ENCODE measurements around the gene SLC44A3.

DNA sequence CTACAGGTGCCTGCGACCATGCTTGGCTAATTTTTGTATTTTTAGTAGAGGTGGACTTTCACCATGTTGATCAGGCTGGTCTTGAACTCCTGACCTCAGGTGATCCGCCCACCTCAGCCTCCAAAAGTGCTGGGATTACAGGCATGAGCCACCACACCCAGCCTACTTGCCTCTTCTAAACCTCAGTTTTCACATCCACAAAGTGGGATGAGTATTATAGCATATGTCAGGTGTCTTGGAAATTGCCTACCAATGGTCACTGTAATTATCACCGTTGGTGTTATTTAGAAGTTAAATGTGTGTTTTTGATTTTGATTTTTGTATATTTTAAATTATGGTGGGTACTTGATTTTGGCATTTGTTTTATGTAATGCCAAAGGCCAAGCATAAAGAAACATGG, 36.7 kb downstream of the SLC44A3 start:
- TF ChIP-seq, protein P1, sequence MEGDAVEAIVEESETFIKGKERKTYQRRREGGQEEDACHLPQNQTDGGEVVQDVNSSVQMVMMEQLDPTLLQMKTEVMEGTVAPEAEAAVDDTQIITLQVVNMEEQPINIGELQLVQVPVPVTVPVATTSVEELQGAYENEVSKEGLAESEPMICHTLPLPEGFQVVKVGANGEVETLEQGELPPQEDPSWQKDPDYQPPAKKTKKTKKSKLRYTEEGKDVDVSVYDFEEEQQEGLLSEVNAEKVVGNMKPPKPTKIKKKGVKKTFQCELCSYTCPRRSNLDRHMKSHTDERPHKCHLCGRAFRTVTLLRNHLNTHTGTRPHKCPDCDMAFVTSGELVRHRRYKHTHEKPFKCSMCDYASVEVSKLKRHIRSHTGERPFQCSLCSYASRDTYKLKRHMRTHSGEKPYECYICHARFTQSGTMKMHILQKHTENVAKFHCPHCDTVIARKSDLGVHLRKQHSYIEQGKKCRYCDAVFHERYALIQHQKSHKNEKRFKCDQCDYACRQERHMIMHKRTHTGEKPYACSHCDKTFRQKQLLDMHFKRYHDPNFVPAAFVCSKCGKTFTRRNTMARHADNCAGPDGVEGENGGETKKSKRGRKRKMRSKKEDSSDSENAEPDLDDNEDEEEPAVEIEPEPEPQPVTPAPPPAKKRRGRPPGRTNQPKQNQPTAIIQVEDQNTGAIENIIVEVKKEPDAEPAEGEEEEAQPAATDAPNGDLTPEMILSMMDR (IDR thresholded peaks at IDR 0.05): no peak
- no peak for TF ChIP-seq ZFX (IDR thresholded peaks at IDR 0.05; ENCODE audit: borderline replicate concordance)
